ENCODE results near the gene OPALIN. TPM values are rescaled to one million over a fixed set of nuclear protein-coding genes. Genes with fewer than 3 reads are reported as not detected.

The OPALIN gene
- polyA plus RNA-seq, 1 donor from 2014 or later, result not detected

DNA sequence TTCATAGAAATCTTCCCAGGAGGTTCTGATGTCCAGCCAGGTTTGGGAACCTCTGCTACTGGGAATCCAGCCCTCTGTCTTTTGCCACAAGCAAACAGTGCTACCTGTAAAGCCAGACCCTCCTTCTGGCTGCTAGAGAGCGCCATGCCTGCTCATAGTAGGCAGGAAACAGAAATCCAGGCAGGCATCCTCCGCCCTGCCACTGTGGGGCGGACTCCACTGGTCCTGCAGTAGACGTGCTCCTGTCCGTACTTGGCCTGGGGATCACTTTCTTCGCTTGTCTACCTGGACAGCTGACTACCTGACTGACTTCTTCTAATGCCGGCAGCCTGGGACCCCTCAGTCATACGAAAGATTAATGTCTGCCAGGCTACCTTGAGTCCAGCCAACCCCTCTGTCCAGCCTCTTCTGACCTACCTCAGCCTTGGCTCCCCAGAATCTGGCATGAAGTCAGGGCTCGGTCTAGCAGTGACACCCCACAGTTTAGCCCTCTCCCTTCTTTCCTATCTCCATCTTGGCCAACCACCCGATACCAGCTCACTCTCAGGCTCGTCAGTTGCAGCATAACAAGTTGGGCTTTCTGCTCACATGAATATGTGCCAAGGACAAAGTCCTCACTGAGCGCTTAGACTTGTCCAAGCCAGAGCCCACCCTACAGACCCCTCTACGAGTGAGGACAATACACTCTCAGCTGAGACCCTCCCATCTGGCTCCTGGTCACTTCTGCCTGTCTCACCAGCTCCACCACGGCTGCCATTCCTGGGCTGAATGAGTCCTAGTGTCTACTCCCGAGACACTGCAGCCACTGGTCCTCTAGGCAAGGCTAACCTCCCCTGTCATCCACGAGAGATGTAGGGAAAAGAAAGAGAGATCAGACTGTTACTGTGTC lies 43.9 kb upstream of the OPALIN start:
- H2AFZ ChIP-seq (ENCODE audit: low read depth, low read length), result no peak overlapping the region

GRCh38 chr10:96401036-96401435 lies 42.2 kb upstream of the OPALIN start:
- Histone ChIP-seq H3K4me3 (ENCODE audit: low read length) (no peak overlapping the region), H2AFZ (ENCODE audit: low read depth, low read length) (no peak overlapping the region), H3K9ac (ENCODE audit: low read length) (no peak overlapping the region), H3K27ac (ENCODE audit: low read length) (no peak overlapping the region), H3K4me2 (ENCODE audit: low read length) (no peak overlapping the region), H3F3A (ENCODE audit: insufficient read depth, low read length, poor library complexity, severe bottlenecking) (no peaks in the 10 kb centered on the region), H3K27me3 (ENCODE audit: insufficient read depth, low read depth, low read length) (no peaks in the 10 kb centered on the region), H4K20me1 (ENCODE audit: insufficient read depth) (no peaks in the 10 kb centered on the region), H3K9me2 (ENCODE audit: insufficient read depth, low read length) (no peaks in the 10 kb centered on the region), H3K9me3 (ENCODE audit: low read length) (no peaks in the 10 kb centered on the region), H3K36me3 (ENCODE audit: insufficient read depth, low read length) (no peaks in the 10 kb centered on the region), H3K79me2 (replicated peaks; ENCODE audit: insufficient read depth, low read length) (no peaks in the 10 kb centered on the region)
- TF ChIP-seq MXI1 (conservative IDR thresholded peaks at IDR 0.05; ENCODE audit: poor library complexity, severe bottlenecking) (no peak), TAF1 (IDR thresholded peaks at IDR 0.05; ENCODE audit: low read depth) (no peak), SMC3 (conservative IDR thresholded peaks at IDR 0.05; ENCODE audit: poor library complexity) (no peak), EZH2 (IDR thresholded peaks at IDR 0.05; ENCODE audit: borderline replicate concordance, insufficient read depth, low read length, poor library complexity, severe bottlenecking) (no peak), REST (IDR thresholded peaks at IDR 0.05; ENCODE audit: borderline replicate concordance) (no peak), RAD21 (conservative IDR thresholded peaks at IDR 0.05) (no peak), POLR2AphosphoS5 (IDR thresholded peaks at IDR 0.05) (no peak), CTCF (IDR thresholded peaks at IDR 0.05; ENCODE audit: poor library complexity, severe bottlenecking) (no peak)

More for the DNA sequence above, 43.9 kb upstream of the OPALIN start:
- H4K20me1 ChIP-seq (ENCODE audit: insufficient read depth), result no peaks in the 10 kb centered on the region
- H3K79me2 ChIP-seq (replicated peaks; ENCODE audit: insufficient read depth, low read length), result no peaks in the 10 kb centered on the region
- no peaks in the 10 kb centered on the region for H3K9me3 ChIP-seq (ENCODE audit: low read length)
- H3K27me3 ChIP-seq (ENCODE audit: insufficient read depth, low read depth, low read length), result no peaks in the 10 kb centered on the region
- no peak overlapping the region for H3K4me2 ChIP-seq (ENCODE audit: low read length)
- H3K4me3 ChIP-seq (ENCODE audit: low read length), result no peak overlapping the region
- H3K27ac ChIP-seq (ENCODE audit: low read length), result no peak overlapping the region
- no peak overlapping the region for H3K9ac ChIP-seq (ENCODE audit: low read length)
- H3K36me3 ChIP-seq (ENCODE audit: insufficient read depth, low read length), result no peaks in the 10 kb centered on the region
- TF ChIP-seq TAF1 (IDR thresholded peaks at IDR 0.05; ENCODE audit: low read depth), result no peak
- no peak for TF ChIP-seq SMC3 (conservative IDR thresholded peaks at IDR 0.05; ENCODE audit: poor library complexity)
- H3F3A ChIP-seq (ENCODE audit: insufficient read depth, low read length, poor library complexity, severe bottlenecking), result no peaks in the 10 kb centered on the region
- no peaks in the 10 kb centered on the region for H3K9me2 ChIP-seq (ENCODE audit: insufficient read depth, low read length)
